ENCODE data around the gene RPL13.
A peak's percentile ranks its signal among the peaks of the same experiment; 100 is the strongest.

RPL13 gene

DNA sequence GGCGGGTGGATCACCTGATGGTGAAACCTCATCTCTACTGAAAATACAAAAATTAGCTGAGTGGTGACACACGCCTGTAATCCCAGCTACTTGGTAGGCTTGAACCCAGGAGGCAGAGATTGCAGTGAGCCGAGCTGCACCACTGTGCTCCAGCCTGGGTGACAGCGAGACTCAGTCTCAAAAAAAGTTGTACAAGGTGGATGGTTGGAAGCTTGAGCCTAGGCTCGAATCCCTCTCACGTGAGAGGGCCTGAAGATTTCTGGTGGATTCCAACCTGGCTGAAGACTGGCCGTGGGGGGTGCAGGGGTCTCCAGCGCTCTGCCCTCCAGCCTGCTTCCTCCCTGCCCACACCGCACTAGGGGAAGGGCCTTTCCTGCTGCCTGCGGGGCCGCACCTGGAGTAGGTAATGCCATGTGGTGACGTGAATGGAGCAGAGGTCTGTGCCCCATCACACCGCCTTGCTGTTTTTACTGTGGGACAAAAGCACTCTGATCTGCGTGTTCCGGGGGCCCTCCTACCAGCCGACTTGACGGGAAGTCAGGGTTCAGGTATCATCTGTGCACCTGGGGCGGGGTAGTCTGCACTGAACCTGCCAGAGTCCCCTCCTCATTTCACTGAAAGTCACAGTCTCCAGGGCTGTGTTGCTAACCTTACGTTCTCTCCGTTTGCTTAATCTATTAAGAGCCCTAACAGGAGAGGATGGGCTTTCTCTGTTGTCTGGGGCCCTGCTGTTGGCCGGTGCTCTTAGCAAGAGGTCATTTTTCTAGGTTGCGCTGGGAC is 4.2 kb downstream of the RPL13 start:
- TF ChIP-seq, protein P1, sequence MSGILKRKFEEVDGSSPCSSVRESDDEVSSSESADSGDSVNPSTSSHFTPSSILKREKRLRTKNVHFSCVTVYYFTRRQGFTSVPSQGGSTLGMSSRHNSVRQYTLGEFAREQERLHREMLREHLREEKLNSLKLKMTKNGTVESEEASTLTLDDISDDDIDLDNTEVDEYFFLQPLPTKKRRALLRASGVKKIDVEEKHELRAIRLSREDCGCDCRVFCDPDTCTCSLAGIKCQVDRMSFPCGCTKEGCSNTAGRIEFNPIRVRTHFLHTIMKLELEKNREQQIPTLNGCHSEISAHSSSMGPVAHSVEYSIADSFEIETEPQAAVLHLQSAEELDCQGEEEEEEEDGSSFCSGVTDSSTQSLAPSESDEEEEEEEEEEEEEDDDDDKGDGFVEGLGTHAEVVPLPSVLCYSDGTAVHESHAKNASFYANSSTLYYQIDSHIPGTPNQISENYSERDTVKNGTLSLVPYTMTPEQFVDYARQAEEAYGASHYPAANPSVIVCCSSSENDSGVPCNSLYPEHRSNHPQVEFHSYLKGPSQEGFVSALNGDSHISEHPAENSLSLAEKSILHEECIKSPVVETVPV (CRISPR knock-in tag; IDR thresholded peaks at IDR 0.05) = no peak
- TF ChIP-seq ZC3H10 (CRISPR knock-in tag; IDR thresholded peaks at IDR 0.05) (no peak), CSDC2 (CRISPR knock-in tag; IDR thresholded peaks at IDR 0.05) (no peak), SNAI2 (CRISPR knock-in tag; IDR thresholded peaks at IDR 0.05) (no peak), GLIS3 (CRISPR knock-in tag; IDR thresholded peaks at IDR 0.05) (no peak), ZNF8 (CRISPR knock-in tag; IDR thresholded peaks at IDR 0.05) (no peak)
- TF ChIP-seq, protein P2, sequence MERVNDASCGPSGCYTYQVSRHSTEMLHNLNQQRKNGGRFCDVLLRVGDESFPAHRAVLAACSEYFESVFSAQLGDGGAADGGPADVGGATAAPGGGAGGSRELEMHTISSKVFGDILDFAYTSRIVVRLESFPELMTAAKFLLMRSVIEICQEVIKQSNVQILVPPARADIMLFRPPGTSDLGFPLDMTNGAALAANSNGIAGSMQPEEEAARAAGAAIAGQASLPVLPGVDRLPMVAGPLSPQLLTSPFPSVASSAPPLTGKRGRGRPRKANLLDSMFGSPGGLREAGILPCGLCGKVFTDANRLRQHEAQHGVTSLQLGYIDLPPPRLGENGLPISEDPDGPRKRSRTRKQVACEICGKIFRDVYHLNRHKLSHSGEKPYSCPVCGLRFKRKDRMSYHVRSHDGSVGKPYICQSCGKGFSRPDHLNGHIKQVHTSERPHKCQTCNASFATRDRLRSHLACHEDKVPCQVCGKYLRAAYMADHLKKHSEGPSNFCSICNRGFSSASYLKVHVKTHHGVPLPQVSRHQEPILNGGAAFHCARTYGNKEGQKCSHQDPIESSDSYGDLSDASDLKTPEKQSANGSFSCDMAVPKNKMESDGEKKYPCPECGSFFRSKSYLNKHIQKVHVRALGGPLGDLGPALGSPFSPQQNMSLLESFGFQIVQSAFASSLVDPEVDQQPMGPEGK (CRISPR knock-in tag; IDR thresholded peaks at IDR 0.05; ENCODE audit: borderline replicate concordance) = no peak
- ATAC-seq = no peak; the same call in 1 of the 3 replicates

DNA sequence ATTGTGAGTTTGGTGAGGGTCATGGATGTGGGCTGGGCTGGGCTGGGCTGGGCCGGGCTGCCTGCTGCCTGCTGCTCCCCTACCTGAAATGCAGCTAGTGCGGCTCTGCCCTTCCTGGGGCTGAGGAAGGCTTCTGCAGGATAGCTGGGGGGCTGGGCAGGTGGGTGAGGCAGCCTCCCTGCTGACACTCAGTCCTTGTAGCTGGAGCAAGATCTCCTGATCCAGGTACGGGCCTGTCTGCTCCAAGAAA is 4.7 kb downstream of the RPL13 start:
- ATAC-seq = peak; percentile 12
- TF ChIP-seq, protein P3, sequence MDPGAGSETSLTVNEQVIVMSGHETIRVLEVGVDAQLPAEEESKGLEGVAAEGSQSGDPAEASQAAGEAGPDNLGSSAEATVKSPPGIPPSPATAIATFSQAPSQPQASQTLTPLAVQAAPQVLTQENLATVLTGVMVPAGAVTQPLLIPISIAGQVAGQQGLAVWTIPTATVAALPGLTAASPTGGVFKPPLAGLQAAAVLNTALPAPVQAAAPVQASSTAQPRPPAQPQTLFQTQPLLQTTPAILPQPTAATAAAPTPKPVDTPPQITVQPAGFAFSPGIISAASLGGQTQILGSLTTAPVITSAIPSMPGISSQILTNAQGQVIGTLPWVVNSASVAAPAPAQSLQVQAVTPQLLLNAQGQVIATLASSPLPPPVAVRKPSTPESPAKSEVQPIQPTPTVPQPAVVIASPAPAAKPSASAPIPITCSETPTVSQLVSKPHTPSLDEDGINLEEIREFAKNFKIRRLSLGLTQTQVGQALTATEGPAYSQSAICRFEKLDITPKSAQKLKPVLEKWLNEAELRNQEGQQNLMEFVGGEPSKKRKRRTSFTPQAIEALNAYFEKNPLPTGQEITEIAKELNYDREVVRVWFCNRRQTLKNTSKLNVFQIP (CRISPR knock-in tag; IDR thresholded peaks at IDR 0.05; ENCODE audit: borderline replicate concordance, low read depth) = no peak
- TF ChIP-seq, protein P1 (CRISPR knock-in tag; IDR thresholded peaks at IDR 0.05) = no peak
- TF ChIP-seq ESRRG (CRISPR knock-in tag; IDR thresholded peaks at IDR 0.05) (no peak), ZFP30 (CRISPR knock-in tag; IDR thresholded peaks at IDR 0.05) (no peak), ZNF565 (CRISPR knock-in tag; conservative IDR thresholded peaks at IDR 0.05; ENCODE audit: low read depth) (no peak), PPARA (CRISPR knock-in tag; IDR thresholded peaks at IDR 0.05; ENCODE audit: borderline replicate concordance) (no peak), TOX (CRISPR knock-in tag; IDR thresholded peaks at IDR 0.05; ENCODE audit: borderline replicate concordance) (no peak), ARNTL (CRISPR knock-in tag; IDR thresholded peaks at IDR 0.05; ENCODE audit: borderline replicate concordance, low read depth) (no peak), ZFP3 (CRISPR knock-in tag; IDR thresholded peaks at IDR 0.05) (no peak)

DNA sequence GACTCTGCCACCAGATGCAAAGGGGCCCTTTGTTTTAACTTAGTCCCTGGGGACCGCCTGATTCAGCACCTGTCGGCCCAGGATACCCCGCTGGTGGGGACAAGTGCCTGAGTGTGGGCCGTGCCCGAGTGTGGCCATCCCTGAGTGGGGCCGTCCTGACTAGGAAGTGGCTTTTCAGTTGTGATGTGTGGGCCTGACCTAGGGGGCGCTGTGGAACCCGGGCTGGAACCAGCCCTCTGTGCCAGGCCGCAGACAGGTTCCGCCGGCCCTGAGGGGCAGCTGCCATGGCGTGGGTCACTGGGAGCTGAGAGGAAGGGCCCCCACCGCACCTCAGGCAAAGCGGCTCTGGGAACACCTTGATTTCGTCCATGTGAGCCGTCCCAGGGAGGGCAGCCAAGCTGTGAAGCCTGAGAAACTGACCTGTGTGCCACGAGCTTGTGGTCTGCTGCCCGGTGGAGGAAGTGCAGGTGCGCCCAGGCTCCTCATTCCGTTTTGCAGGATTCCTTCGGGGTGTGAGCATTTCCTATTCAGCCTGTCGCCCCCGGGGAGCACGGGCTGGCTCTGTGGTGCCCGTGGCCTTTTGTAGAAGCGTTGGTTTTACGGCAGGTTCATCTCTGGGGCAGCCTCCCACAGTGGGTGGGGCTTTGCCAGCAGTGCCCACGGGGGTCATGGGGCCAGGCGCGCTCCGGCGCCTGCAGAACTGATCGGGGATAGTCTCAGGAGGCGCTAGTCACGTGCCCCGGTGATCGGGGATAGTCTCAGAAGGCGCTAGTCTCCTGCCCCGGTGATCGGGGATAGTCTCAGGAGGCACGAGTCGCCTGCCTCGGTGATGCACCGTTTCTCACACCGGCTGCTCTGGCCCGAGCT is 5.3 kb downstream of the RPL13 start:
- TF ChIP-seq GLIS3 (CRISPR knock-in tag; IDR thresholded peaks at IDR 0.05) = no peak; the same call in 1 of the 2 replicates
- TF ChIP-seq, protein P4, sequence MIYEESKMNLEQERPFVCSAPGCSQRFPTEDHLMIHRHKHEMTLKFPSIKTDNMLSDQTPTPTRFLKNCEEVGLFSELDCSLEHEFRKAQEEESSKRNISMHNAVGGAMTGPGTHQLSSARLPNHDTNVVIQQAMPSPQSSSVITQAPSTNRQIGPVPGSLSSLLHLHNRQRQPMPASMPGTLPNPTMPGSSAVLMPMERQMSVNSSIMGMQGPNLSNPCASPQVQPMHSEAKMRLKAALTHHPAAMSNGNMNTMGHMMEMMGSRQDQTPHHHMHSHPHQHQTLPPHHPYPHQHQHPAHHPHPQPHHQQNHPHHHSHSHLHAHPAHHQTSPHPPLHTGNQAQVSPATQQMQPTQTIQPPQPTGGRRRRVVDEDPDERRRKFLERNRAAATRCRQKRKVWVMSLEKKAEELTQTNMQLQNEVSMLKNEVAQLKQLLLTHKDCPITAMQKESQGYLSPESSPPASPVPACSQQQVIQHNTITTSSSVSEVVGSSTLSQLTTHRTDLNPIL (CRISPR knock-in tag; IDR thresholded peaks at IDR 0.05; ENCODE audit: low read depth) = peak; percentile 58; the same call in 1 of the 2 replicates

GRCh38 chr16:89567656-89568594 is 7.4 kb downstream of the RPL13 start:
- ATAC-seq = no peak
- TF ChIP-seq, protein P3 (CRISPR knock-in tag; IDR thresholded peaks at IDR 0.05; ENCODE audit: borderline replicate concordance, low read depth) = no peak
- no peak for TF ChIP-seq ZNF565 (CRISPR knock-in tag; conservative IDR thresholded peaks at IDR 0.05; ENCODE audit: low read depth)
- TF ChIP-seq ZNF8 (CRISPR knock-in tag; IDR thresholded peaks at IDR 0.05) = no peak
- no peak for TF ChIP-seq PPARA (CRISPR knock-in tag; IDR thresholded peaks at IDR 0.05; ENCODE audit: borderline replicate concordance)
- TF ChIP-seq SNAI2 (CRISPR knock-in tag; IDR thresholded peaks at IDR 0.05) = no peak
- TF ChIP-seq, protein P4 (CRISPR knock-in tag; IDR thresholded peaks at IDR 0.05; ENCODE audit: low read depth) = no peak
- TF ChIP-seq ZFP3 (CRISPR knock-in tag; IDR thresholded peaks at IDR 0.05) = no peak
- TF ChIP-seq BACH2 (CRISPR knock-in tag; IDR thresholded peaks at IDR 0.05; ENCODE audit: borderline replicate concordance) = no peak

More for the DNA sequence above, 5.3 kb downstream of the RPL13 start:
- ATAC-seq = peak; percentile 64

Measured in SK-N-SH treated with all-trans-retinoic acid at 6 μM for 48 hours (cell line).